T-helper 17 cell (primary cell): ENCODE results near the gene TRAF3. TPM values are rescaled to one million over a fixed set of nuclear protein-coding genes. Genes with fewer than 3 reads are reported as not detected.

Experiments used
- ATAC-seq: fragments of 150-1000 bp; cut with Tn5 transposase; 2 replicates; pipeline ENCODE4 v1.10.0; 2021; ENCODE audit warnings: mild to moderate bottlenecking, moderate library complexity
- DNase-seq, 3 donors: peaks; one replicate each; pipeline versions ENCODE4 v3.0.0 to v3.0.0-alpha.2; 2020 to 2021
- H3K9me3 ChIP-seq: one replicate; pipeline ENCODE4 v1.7.0; 2013; ENCODE audit warnings: low read length, mild to moderate bottlenecking; ENCODE audit not compliant: control insufficient read depth, poor library complexity, severe bottlenecking
- H3K27ac Mint-ChIP-seq: one replicate; pipeline ENCODE4 v1.8.0; 2022; ENCODE audit warnings: mild to moderate bottlenecking, moderate library complexity, mixed read lengths
- H3K27me3 Mint-ChIP-seq: one replicate; pipeline ENCODE4 v1.8.0; 2022; ENCODE audit warnings: mixed read lengths
- H3K36me3 Mint-ChIP-seq: one replicate; pipeline ENCODE4 v1.8.0; 2022; ENCODE audit warnings: low read depth, mixed read lengths
- H3K4me1 Mint-ChIP-seq: one replicate; pipeline ENCODE4 v1.8.0; 2022; ENCODE audit warnings: mild to moderate bottlenecking, mixed read lengths
- H3K4me3 Mint-ChIP-seq: one replicate; pipeline ENCODE4 v1.8.0; 2022; ENCODE audit warnings: mild to moderate bottlenecking, moderate library complexity, mixed read lengths
- total RNA-seq, 4 donors: library from RNA in 2 of 4; stranded (reverse) in 2 of 4; gene quantifications; one replicate each; pipeline ENCODE4 v1.2.3 and lab custom pipeline; 2022 to 2026

Gene TRAF3
- total RNA-seq, 2 donors from 2014 or later: 47.8 to 54.4 TPM

- Mint-ChIP-seq H3K4me3 (peak overlapping the region; percentile 77), H3K27me3 (peaks cover 13% of the 10 kb centered on the region), H3K27ac (no peak overlapping the region), H3K36me3 (no peaks in the 10 kb centered on the region), H3K4me1 (peaks cover 14% of the 10 kb centered on the region)
- no peaks in the 10 kb centered on the region for H3K9me3 ChIP-seq
- DNase-seq (no peak), ATAC-seq (no peak)
Observed at GRCh38 chr14:102927346-102927877, 150.2 kb downstream of the TRAF3 start.

DNA sequence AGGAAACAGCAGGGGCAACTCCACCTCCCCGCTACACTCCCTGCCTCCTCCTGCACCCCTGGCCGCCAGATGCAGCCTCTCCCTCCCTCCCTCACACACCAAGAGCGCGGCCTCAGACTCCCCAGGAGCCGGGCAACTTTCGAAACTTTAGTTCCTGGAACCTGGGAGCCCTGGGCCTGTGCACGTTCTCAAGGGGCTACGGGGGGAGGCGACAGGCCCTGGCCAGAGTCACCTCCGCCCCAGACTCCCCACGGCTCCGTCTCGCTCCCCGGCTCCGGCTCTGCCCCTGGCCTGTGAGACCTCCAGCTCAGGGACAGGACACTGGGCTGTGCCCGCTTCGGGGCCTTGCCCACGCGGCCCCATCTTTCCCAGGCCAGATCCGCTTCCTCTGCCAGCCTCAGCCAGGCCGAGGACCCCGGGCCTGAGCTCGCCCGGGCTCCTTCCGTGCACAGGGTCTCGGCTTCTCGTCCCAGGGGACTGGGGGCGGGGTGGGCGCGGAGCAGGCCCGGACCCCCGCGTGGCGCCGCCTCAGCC, 150.7 kb downstream of the TRAF3 start:
- Mint-ChIP-seq H3K27ac (no peak overlapping the region), H3K4me1 (peaks cover 14% of the 10 kb centered on the region), H3K27me3 (peaks cover 13% of the 10 kb centered on the region), H3K36me3 (no peaks in the 10 kb centered on the region), H3K4me3 (peak overlapping the region; percentile 77)
- DNase-seq: no peak
- peak; percentile 18 for ATAC-seq
- H3K9me3 ChIP-seq: no peaks in the 10 kb centered on the region

DNA sequence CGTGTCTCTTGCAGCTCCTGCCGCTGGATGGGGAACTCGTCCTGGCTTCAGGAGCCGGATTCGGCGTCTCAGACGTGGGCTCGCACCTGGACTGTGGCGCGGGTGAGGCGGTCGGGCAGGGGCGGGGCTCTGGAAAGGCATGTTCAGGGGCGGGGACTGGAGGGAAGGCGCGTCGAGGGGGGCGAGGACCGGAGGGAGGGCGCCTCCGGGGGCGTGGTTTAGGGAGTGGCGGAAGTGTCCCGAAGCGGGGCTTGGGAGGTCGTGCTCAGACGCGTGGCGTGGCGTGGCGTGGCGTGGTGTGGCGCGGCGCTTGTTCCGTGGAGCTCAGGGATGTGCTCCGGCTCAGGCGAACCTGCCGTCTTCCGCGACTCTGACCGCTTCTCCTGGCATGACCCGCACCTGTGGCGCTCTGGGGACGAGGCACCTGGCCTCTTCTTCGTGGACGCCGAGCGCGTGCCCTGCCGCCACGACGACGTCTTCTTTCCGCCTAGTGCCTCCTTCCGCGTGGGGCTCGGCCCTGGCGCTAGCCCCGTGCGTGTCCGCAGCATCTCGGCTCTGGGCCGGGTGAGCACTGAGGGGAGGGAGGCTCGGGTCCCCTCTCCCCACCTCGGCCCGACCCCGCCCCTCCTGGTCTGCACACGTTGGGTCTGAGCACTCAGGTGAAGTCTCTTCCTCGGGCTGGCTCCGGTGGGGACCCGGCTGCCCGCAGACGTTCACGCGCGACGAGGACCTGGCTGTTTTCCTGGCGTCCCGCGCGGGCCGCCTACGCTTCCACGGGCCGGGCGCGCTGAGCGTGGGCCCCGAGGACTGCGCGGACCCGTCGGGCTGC, 151.4 kb downstream of the TRAF3 start:
- Mint-ChIP-seq H3K27ac (no peak overlapping the region), H3K4me1 (peaks cover 12% of the 10 kb centered on the region), H3K27me3 (peaks cover 13% of the 10 kb centered on the region), H3K4me3 (peak overlapping the region; percentile 77), H3K36me3 (no peaks in the 10 kb centered on the region)
- H3K9me3 ChIP-seq: no peaks in the 10 kb centered on the region
- DNase-seq (peak; percentile 49 to 73 (median 67)), ATAC-seq (peak; percentile 85)

DNA sequence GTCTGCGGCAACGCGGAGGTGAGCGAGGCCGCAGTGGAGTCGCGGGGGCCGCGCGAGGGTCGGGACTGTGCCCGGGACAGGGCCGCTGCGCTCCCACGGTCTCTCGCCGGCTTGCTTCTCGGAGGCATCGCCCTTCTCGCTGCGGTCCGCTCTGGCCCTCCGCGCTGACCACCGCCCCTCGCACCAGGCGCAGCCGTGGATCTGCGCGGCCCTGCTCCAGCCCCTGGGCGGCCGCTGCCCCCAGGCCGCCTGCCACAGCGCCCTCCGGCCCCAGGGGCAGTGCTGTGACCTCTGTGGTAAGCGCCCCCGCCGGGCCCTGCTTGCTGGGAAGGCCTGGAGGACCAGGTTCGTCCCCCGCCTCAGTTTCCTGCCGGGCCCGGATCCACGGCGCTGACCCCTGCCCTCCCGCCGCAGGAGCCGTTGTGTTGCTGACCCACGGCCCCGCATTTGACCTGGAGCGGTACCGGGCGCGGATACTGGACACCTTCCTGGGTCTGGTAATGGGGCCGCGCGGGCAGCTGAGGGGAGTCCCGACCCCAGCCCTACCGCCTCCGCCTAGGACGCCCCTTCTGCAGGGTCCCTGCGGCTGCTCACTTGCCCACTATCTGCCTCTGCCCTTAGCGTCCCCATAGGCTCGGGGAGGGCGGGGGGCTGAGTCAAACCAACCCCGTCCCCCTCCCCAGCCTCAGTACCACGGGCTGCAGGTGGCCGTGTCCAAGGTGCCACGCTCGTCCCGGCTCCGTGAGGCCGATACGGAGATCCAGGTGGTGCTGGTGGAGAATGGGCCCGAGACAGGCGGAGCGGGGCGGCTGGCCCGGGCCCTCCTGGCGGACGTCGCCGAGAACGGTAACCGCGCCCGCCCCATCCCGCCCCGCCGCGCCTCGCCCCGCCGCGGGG, 152.2 kb downstream of the TRAF3 start:
- H3K27ac Mint-ChIP-seq: no peak overlapping the region
- H3K9me3 ChIP-seq: no peaks in the 10 kb centered on the region
- H3K36me3 Mint-ChIP-seq: no peaks in the 10 kb centered on the region
- H3K4me3 Mint-ChIP-seq: peak overlapping the region; percentile 77
- DNase-seq (no peak), ATAC-seq (no peak)
- H3K27me3 Mint-ChIP-seq: peaks cover 13% of the 10 kb centered on the region
- H3K4me1 Mint-ChIP-seq: peaks cover 12% of the 10 kb centered on the region

- H3K9me3 ChIP-seq: no peaks in the 10 kb centered on the region
- H3K4me3 Mint-ChIP-seq: peak overlapping the region; percentile 71
- peaks cover 13% of the 10 kb centered on the region for H3K27me3 Mint-ChIP-seq
- no peak for ATAC-seq
- no peak for DNase-seq
- no peaks in the 10 kb centered on the region for H3K36me3 Mint-ChIP-seq
- no peak overlapping the region for H3K27ac Mint-ChIP-seq
- H3K4me1 Mint-ChIP-seq: peaks cover 12% of the 10 kb centered on the region
Observed at GRCh38 chr14:102930138-102930752, 153.0 kb downstream of the TRAF3 start.

GRCh38 chr14:102930753-102931579, 153.7 kb downstream of the TRAF3 start:
- H3K4me1 Mint-ChIP-seq: peaks cover 8% of the 10 kb centered on the region
- H3K9me3 ChIP-seq: no peaks in the 10 kb centered on the region
- H3K27me3 Mint-ChIP-seq: peaks cover 10% of the 10 kb centered on the region
- DNase-seq (no peak), ATAC-seq (no peak)
- no peak overlapping the region for H3K4me3 Mint-ChIP-seq
- no peaks in the 10 kb centered on the region for H3K36me3 Mint-ChIP-seq
- no peak overlapping the region for H3K27ac Mint-ChIP-seq

DNA sequence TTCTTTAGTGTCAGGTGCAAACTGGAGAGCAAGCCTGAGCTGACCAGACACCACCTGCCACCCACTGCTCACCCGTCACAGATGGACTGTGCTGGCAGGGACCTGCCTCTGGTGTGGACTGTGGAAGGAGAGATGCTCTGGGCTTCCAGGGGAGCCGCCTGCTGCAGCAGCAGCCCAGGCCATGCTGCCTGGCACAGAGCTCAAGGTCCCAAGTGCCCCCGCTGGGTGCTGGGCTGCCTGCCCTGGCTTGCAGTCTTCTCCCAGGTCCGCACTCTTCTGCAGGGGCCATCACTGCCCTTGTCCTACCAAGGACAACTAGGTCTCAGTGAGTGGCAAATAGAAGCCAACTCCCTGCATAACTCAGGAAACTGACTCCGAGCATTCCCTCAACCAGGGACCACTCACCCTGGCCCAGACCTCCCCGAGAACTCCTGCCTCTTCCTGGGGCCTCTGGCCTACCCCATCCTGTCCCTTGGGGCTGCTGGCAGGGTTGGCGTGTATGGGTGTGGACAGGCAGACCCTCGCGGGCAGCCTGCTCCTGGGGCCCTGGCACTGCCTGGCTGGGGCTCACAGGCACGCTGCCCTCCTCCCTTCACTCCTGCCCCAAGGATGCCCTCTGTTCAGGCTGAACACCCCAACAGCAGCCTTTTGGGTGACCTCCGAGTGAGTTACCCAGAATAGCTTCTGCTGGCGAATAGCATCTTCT, 154.5 kb downstream of the TRAF3 start:
- DNase-seq: no peak
- H3K36me3 Mint-ChIP-seq: no peaks in the 10 kb centered on the region
- no peak for ATAC-seq
- H3K27me3 Mint-ChIP-seq: peaks cover 4% of the 10 kb centered on the region
- H3K4me3 Mint-ChIP-seq: no peak overlapping the region
- no peaks in the 10 kb centered on the region for H3K9me3 ChIP-seq
- no peak overlapping the region for H3K27ac Mint-ChIP-seq
- H3K4me1 Mint-ChIP-seq: peaks cover 4% of the 10 kb centered on the region

GRCh38 chr14:102932484-102933248, 155.4 kb downstream of the TRAF3 start:
- no peaks in the 10 kb centered on the region for H3K9me3 ChIP-seq
- Mint-ChIP-seq H3K27ac (no peak overlapping the region), H3K4me1 (peaks cover 2% of the 10 kb centered on the region), H3K27me3 (no peaks in the 10 kb centered on the region), H3K4me3 (no peak overlapping the region), H3K36me3 (no peaks in the 10 kb centered on the region)
- DNase-seq (no peak), ATAC-seq (no peak)

DNA sequence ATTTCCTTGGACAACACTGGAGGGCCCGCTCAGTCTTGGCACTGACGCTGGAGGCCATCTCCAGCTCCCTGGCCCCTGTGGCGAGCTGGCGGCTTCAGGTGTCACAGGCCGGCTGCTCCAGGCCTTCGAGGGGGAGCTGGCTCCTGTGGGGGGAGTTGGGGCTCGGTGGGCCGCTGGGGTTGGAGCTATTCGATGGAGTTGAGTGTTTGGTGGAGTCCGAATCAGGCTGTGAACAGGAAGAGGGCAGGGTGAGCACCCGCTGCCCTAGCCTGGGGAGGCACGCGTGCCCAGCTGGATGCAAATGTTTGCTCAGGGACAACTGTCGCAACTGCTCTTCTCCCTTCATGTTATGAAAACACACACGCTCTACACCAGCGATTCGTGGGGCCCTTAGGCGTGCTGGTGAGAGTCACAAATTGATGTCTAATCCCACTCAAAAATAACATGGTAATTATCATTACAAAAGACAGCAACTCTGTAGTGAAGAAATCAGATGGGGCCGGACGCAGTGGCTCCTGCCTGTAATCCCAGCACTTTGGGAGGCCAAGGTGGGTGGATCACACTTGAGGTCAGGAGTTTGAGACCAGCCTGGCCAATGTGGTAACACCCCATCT, 156.5 kb downstream of the TRAF3 start:
- Mint-ChIP-seq H3K36me3 (no peaks in the 10 kb centered on the region), H3K27me3 (no peaks in the 10 kb centered on the region), H3K4me1 (peaks cover under 1% of the 10 kb centered on the region), H3K4me3 (no peak overlapping the region), H3K27ac (no peak overlapping the region)
- no peak for ATAC-seq
- no peaks in the 10 kb centered on the region for H3K9me3 ChIP-seq
- no peak for DNase-seq

DNA sequence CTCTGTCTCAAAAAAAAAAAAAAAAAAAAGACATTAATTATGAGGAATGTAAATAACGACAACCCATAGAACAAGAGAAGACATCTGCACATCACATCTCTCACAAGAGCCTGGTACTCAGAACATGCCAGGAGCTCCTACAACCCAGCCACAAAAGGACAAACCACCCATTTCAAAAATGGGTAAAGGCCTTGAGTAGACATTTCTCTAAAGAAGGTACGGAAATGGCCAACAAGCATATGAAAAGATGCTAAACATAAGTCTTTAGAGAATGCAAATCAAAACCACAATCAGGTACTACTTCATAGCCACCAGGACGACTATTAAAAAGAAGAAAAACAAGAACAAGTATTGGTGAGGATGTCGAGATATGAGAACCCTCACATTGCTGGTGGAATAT, 158.5 kb downstream of the TRAF3 start:
- no peak overlapping the region for H3K4me3 Mint-ChIP-seq
- ATAC-seq (no peak), DNase-seq (no peak)
- no peaks in the 10 kb centered on the region for H3K36me3 Mint-ChIP-seq
- no peaks in the 10 kb centered on the region for H3K27me3 Mint-ChIP-seq
- H3K9me3 ChIP-seq: no peaks in the 10 kb centered on the region
- no peaks in the 10 kb centered on the region for H3K4me1 Mint-ChIP-seq
- H3K27ac Mint-ChIP-seq: no peak overlapping the region
